Upper lobe of left lung (tissue), 6 donors: ENCODE results near the gene OLA1. TPM values are rescaled to one million over a fixed set of nuclear protein-coding genes. Genes with fewer than 3 reads are reported as not detected.
A peak's percentile ranks its signal among the peaks of the same experiment; 100 is the strongest.
"Not testable (repeated sequence)": the region's sequence is repeated elsewhere in the genome, so short reads cannot be mapped to it uniquely, and the experiment has no call there.

ENCODE experiments used
- ATAC-seq, 2 donors: fragments of 200-7000 bp; cut with Tn5 transposase; one replicate each; pipeline ENCODE4 v1.9.1; 2022; ENCODE audit warnings: mild to moderate bottlenecking in 2 of 2, moderate library complexity in 2 of 2; ENCODE audit not compliant: low FRiP score in 2 of 2
- DNase-seq, 2 donors: peaks; one replicate each; pipeline ENCODE4 v3.0.0-alpha.2; 2019 to 2020
- H3K27ac ChIP-seq, 4 donors: fragments of 200-600 bp; sonication (generic); one replicate each; pipeline ENCODE4 v1.5.1; 2016 to 2019
- H3K27me3 ChIP-seq, 4 donors: fragments of 200-600 bp; sonication (generic); one replicate each; pipeline ENCODE4 v1.5.1; 2017 to 2019
- H3K36me3 ChIP-seq, 4 donors: fragments of 200-600 bp; sonication (generic); one replicate each; pipeline ENCODE4 v1.5.1; 2016 to 2019
- H3K4me1 ChIP-seq, 4 donors: fragments of 200-600 bp; sonication (generic); one replicate each; pipeline ENCODE4 v1.5.1; 2018 to 2019
- H3K4me3 ChIP-seq, 4 donors: fragments of 200-600 bp; sonication (generic); one replicate each; pipeline ENCODE4 v1.5.1; 2017 to 2019; ENCODE audit warnings: mild to moderate bottlenecking in 2 of 4, moderate library complexity in 1 of 4
- H3K9me3 ChIP-seq, 4 donors: fragments of 200-600 bp; sonication (generic); one replicate each; pipeline ENCODE4 v1.5.1; 2018 to 2019
- EP300 ChIP-seq, 4 donors: sonication (generic); formaldehyde crosslinking; IDR thresholded peaks; one replicate each; pipeline ENCODE4 v1.5.1; 2017; ENCODE audit warnings: antibody characterized with exemption in 4 of 4, control low read depth in 2 of 4
- POLR2A ChIP-seq, 4 donors: fragments of 450-650 bp; IDR thresholded peaks; one replicate each; pipeline ENCODE4 v1.5.1; 2016 to 2017; ENCODE audit warnings: antibody characterized with exemption in 4 of 4, mild to moderate bottlenecking in 2 of 4
- POLR2AphosphoS5 ChIP-seq, 2 donors: sonication (generic); formaldehyde crosslinking; IDR thresholded peaks; one replicate each; pipeline ENCODE4 v1.5.1; 2017; ENCODE audit warnings: antibody characterized with exemption in 2 of 2
- WGBS, 2 donors: methylation state at CpG; one replicate each; pipeline ENCODE4 v1.1.5; 2017 to 2018; 5-methylcytosine and 5-hydroxymethylcytosine counted together
- total RNA-seq, 6 donors: library from RNA; depleted of rRNA in 4 of 6; stranded (reverse); fragments of >200 nt in 4 of 6; gene quantifications; one replicate each; pipeline versions ENCODE4 v1.1.0 to v1.2.1, GENCODE V29; 2016 to 2021
- TF ChIP-seq, protein P1 (sequence below), 6 experiments: fragments of 450-650 bp in 4 of 6; fragments of 200-600 bp in 2 of 6; sonication (generic) in 2 of 6; IDR thresholded peaks; one replicate each; pipeline ENCODE4 v1.5.1; 2016 to 2019; ENCODE audit warnings: antibody characterized with exemption in 6 of 6
- donor health status: DM: no; HTN: no; CAD: no; lungs with moderate emphysema.
- donor health status: DM: no; HTN: yes; CAD: no; lungs with severe emphysema.

Gene OLA1
- total RNA-seq, 6 donors from 2014 or later, result 16.5 to 52.2 (median 42.0) TPM

DNA sequence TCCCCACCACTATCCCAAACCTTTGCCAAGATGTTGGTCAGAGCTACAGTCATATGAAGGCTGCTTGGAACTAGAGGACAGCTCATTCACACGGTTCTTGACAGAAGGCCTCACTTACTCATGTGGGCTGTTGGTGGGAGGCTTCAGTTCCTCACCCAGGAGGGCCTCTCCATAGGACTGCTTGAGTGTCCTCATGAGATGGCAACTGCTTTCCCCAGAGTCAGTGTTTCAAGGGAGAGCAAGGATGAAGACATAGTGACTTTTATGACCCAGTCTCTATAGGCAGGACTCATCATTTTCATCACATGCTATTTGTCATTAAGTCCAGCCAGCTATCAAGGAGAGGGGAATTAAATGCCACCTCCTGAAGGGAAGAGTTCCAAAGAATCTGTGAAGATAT is 33.4 kb upstream of the OLA1 start:
- Histone ChIP-seq H3K27me3 (no peaks in the 10 kb centered on the region), H3K9me3 (no peaks in the 10 kb centered on the region), H3K27ac (no peak overlapping the region), H3K36me3 (no peaks in the 10 kb centered on the region), H3K4me3 (no peak overlapping the region), H3K4me1 (no peaks in the 10 kb centered on the region)
- 68 to 80% methylated on average over 1 of the region's 1 CpG for WGBS, 2 donors
- TF ChIP-seq, protein P1, sequence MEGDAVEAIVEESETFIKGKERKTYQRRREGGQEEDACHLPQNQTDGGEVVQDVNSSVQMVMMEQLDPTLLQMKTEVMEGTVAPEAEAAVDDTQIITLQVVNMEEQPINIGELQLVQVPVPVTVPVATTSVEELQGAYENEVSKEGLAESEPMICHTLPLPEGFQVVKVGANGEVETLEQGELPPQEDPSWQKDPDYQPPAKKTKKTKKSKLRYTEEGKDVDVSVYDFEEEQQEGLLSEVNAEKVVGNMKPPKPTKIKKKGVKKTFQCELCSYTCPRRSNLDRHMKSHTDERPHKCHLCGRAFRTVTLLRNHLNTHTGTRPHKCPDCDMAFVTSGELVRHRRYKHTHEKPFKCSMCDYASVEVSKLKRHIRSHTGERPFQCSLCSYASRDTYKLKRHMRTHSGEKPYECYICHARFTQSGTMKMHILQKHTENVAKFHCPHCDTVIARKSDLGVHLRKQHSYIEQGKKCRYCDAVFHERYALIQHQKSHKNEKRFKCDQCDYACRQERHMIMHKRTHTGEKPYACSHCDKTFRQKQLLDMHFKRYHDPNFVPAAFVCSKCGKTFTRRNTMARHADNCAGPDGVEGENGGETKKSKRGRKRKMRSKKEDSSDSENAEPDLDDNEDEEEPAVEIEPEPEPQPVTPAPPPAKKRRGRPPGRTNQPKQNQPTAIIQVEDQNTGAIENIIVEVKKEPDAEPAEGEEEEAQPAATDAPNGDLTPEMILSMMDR (IDR thresholded peaks at IDR 0.05), result no peak
- TF ChIP-seq POLR2A (IDR thresholded peaks at IDR 0.05), result no peak
- no peak for TF ChIP-seq EP300 (IDR thresholded peaks at IDR 0.05)
- TF ChIP-seq POLR2AphosphoS5 (IDR thresholded peaks at IDR 0.05), result no peak
- ATAC-seq, result peak in 1 of 2 donors; percentile 16
- no peak for DNase-seq

DNA sequence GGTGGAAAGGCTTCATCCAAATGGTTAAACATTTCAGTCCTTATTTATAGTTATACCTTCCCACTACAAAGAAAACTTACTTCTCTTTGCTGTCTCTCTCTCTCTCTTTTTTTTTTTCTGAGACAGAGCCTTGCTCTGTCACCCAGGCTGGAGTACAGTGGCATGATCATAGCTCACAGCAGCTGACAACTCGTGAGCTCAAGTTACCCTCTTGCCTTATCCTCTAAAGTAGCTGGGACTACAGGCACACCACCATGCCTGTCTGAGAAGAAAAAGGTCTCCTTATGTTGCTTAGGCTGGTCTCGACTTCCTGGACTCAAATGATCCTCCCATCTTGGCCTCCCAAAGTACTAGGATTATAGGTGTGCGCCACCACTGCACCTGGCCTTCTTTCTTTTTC is 32.3 kb upstream of the OLA1 start:
- Histone ChIP-seq H3K4me1 (no peaks in the 10 kb centered on the region), H3K36me3 (no peaks in the 10 kb centered on the region), H3K27me3 (no peaks in the 10 kb centered on the region), H3K27ac (no peak overlapping the region), H3K9me3 (no peaks in the 10 kb centered on the region), H3K4me3 (no peak overlapping the region)
- 72 to 74% methylated on average over 3 of the region's 3 CpGs for WGBS, 2 donors
- ATAC-seq (no peak), DNase-seq (no peak)
- TF ChIP-seq POLR2A (IDR thresholded peaks at IDR 0.05), result no peak
- TF ChIP-seq EP300 (IDR thresholded peaks at IDR 0.05), result no peak
- no peak for TF ChIP-seq POLR2AphosphoS5 (IDR thresholded peaks at IDR 0.05)
- TF ChIP-seq, protein P1 (IDR thresholded peaks at IDR 0.05), result no peak

DNA sequence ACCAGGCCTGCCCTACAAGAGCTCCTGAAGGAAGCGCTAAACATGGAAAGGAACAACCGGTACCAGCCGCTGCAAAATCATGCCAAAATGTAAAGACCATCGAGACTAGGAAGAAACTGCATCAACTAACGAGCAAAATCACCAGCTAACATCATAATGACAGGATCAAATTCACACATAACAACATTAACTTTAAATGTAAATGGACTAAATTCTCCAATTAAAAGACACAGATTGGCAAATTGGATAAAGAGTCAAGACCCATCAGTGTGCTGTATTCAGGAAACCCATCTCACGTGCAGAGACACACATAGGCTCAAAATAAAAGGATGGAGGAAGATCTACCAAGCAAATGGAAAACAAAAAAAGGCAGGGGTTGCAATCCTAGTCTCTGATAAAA is 21.9 kb upstream of the OLA1 start:
- not testable (repeated sequence) for H3K4me1 ChIP-seq, H3K27me3 ChIP-seq, H3K9me3 ChIP-seq, H3K27ac ChIP-seq, H3K36me3 ChIP-seq, ATAC-seq, H3K4me3 ChIP-seq, DNase-seq
- WGBS, 2 donors, result 100% methylated on average over 3 of the region's 6 CpGs

DNA sequence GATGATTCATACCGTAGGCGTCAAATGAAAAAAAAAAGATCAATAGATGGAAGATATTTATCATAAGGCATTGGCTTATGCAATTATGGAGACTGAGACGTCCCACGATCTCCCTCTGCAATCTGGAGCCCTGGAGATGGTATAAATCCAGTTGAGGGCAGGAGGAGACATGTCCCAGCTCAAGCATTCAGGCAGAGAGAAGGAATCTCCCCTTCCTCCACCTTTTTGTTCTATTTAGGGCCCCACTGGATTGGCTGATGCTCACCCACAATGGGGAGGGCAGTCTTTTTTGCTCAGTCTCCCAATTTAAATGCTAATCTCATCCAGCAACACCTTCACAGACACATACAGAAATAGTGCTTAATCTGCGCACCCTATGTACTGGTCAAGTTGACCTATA is 18.0 kb upstream of the OLA1 start:
- 90 to 92% methylated on average over 5 of the region's 5 CpGs for WGBS, 2 donors
- Histone ChIP-seq H3K4me1 (no peaks in the 10 kb centered on the region), H3K9me3 (no peaks in the 10 kb centered on the region), H3K4me3 (no peak overlapping the region), H3K27ac (no peak overlapping the region), H3K27me3 (no peaks in the 10 kb centered on the region), H3K36me3 (no peaks in the 10 kb centered on the region)
- TF ChIP-seq POLR2AphosphoS5 (IDR thresholded peaks at IDR 0.05) (no peak), POLR2A (IDR thresholded peaks at IDR 0.05) (no peak), EP300 (IDR thresholded peaks at IDR 0.05) (no peak)
- TF ChIP-seq, protein P1 (IDR thresholded peaks at IDR 0.05), result no peak
- DNase-seq (no peak), ATAC-seq (no peak)

DNA sequence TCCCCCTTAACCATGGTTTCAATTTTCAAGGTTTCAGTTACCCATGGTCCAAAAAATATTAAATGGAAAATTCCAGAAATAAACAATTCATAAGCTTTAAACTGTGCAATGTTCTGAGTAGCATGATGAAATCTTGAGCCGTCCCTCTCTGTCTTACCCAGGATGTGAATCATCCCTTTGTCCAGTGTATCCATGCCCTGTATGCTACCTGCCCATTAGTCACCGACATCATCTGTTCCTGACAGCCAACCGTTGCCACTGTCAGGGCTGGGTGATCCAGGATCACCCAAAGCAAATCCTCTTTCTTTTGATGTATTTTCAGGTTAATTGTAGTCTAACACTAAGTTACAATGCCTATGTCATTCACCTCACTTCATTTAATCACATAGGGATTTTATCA is 15.7 kb upstream of the OLA1 start:
- Histone ChIP-seq H3K27me3 (no peaks in the 10 kb centered on the region), H3K36me3 (no peaks in the 10 kb centered on the region), H3K4me1 (no peaks in the 10 kb centered on the region), H3K4me3 (no peak overlapping the region), H3K9me3 (no peaks in the 10 kb centered on the region), H3K27ac (no peak overlapping the region)
- ATAC-seq (no peak), DNase-seq (no peak)
- TF ChIP-seq, protein P1 (IDR thresholded peaks at IDR 0.05), result no peak
- no peak for TF ChIP-seq EP300 (IDR thresholded peaks at IDR 0.05)
- no peak for TF ChIP-seq POLR2A (IDR thresholded peaks at IDR 0.05)
- TF ChIP-seq POLR2AphosphoS5 (IDR thresholded peaks at IDR 0.05), result no peak
- WGBS, 2 donors, result 64 to 69% methylated on average over 3 of the region's 3 CpGs
